H9 (cell line): ENCODE results near the gene TBC1D5. TPM values are rescaled to one million over a fixed set of nuclear protein-coding genes. Genes with fewer than 3 reads are reported as not detected.

Experiments used
- DNase-seq: peaks from one replicate; pipeline ENCODE4 v3.0.0-alpha.2; 2017
- H2AFZ ChIP-seq: one replicate; pipeline ENCODE4 v1.6.1; 2013; ENCODE audit warnings: mild to moderate bottlenecking, low read length, control low read depth, moderate library complexity
- H2AK5ac ChIP-seq: 2 replicates; pipeline ENCODE4 v1.6.1; 2013; ENCODE audit warnings: low read length, control low read depth, mixed read lengths; ENCODE audit not compliant: insufficient read length
- H2BK120ac ChIP-seq: one replicate; pipeline ENCODE4 v1.6.1; 2013; ENCODE audit warnings: low read depth, mild to moderate bottlenecking, low read length, control low read depth, inconsistent platforms; ENCODE audit not compliant: poor library complexity, severe bottlenecking
- H2BK12ac ChIP-seq: 2 replicates; pipeline ENCODE4 v1.6.1; 2013; ENCODE audit warnings: low read length, control low read depth, mixed read lengths, low read depth; ENCODE audit not compliant: insufficient read length
- H2BK15ac ChIP-seq: 2 replicates; pipeline ENCODE4 v1.6.1; 2013; ENCODE audit warnings: low read depth, low read length, control low read depth
- H2BK20ac ChIP-seq: one replicate; pipeline ENCODE4 v1.6.1; 2013; ENCODE audit warnings: low read depth, mild to moderate bottlenecking, low read length, control low read depth, inconsistent platforms; ENCODE audit not compliant: poor library complexity, severe bottlenecking
- H2BK5ac ChIP-seq: 2 replicates; pipeline ENCODE4 v1.6.1; 2013; ENCODE audit warnings: low read length, control low read depth, mixed read lengths; ENCODE audit not compliant: insufficient read length
- H3K14ac ChIP-seq: 2 replicates; pipeline ENCODE4 v1.6.1; 2013; ENCODE audit warnings: low read length, control low read depth; ENCODE audit not compliant: insufficient read depth
- H3K18ac ChIP-seq: 2 replicates; pipeline ENCODE4 v1.6.1; 2013; ENCODE audit warnings: low read depth, mild to moderate bottlenecking, mixed read lengths, low read length, control low read depth; ENCODE audit not compliant: insufficient read length
- H3K23ac ChIP-seq: 2 replicates; pipeline ENCODE4 v1.6.1; 2013; ENCODE audit warnings: low read length, control low read depth, mixed read lengths, low read depth; ENCODE audit not compliant: insufficient read length
- H3K23me2 ChIP-seq: 2 replicates; pipeline ENCODE4 v1.6.1; 2013; ENCODE audit warnings: low read depth, mild to moderate bottlenecking, mixed read lengths, low read length, control low read depth; ENCODE audit not compliant: insufficient read length, poor library complexity, severe bottlenecking
- H3K27ac ChIP-seq: 2 replicates; pipeline ENCODE4 v1.5.1; 2013; ENCODE audit warnings: low read length, control low read depth, mixed read lengths, low read depth; ENCODE audit not compliant: insufficient read length
- H3K27me3 ChIP-seq: 2 replicates; pipeline ENCODE4 v1.6.1; 2013; ENCODE audit warnings: low read length, control low read depth, inconsistent platforms; ENCODE audit not compliant: insufficient read depth
- H3K4ac ChIP-seq: 2 replicates; pipeline ENCODE4 v1.6.1; 2013; ENCODE audit warnings: low read depth, mild to moderate bottlenecking, control low read depth, inconsistent platforms, low read length, moderate library complexity
- H3K4me1 ChIP-seq: 2 replicates; pipeline ENCODE4 v1.6.1; 2013; ENCODE audit warnings: low read length, control low read depth, inconsistent platforms; ENCODE audit not compliant: insufficient read depth
- H3K4me2 ChIP-seq: 2 replicates; pipeline ENCODE4 v1.6.1; 2013; ENCODE audit warnings: low read length, control low read depth, mixed read lengths; ENCODE audit not compliant: insufficient read length, insufficient read depth
- H3K56ac ChIP-seq: 2 replicates; pipeline ENCODE4 v1.6.1; 2013; ENCODE audit warnings: low read depth, mild to moderate bottlenecking, mixed read lengths, low read length, control low read depth; ENCODE audit not compliant: insufficient read length
- H3K79me1 ChIP-seq: 2 replicates; pipeline ENCODE4 v1.6.1; 2013; ENCODE audit warnings: low read depth, mild to moderate bottlenecking, moderate library complexity, low read length, control low read depth, inconsistent platforms; ENCODE audit not compliant: insufficient read depth, poor library complexity, severe bottlenecking
- H3K79me2 ChIP-seq: 2 replicates; pipeline ENCODE4 v1.6.1; 2013; ENCODE audit warnings: low read length, control low read depth, inconsistent platforms; ENCODE audit not compliant: insufficient read depth
- H3K9ac ChIP-seq: 2 replicates; pipeline ENCODE4 v1.6.1; 2013; ENCODE audit warnings: low read length, control low read depth, mixed read lengths; ENCODE audit not compliant: insufficient read length; ENCODE audit errors: extremely low read depth
- H3K9me3 ChIP-seq: one replicate; pipeline ENCODE4 v1.6.1; 2013; ENCODE audit warnings: low read depth, low read length, inconsistent platforms; ENCODE audit not compliant: control insufficient read depth
- H3T11ph ChIP-seq: one replicate; pipeline ENCODE4 v1.6.1; 2013; ENCODE audit warnings: mild to moderate bottlenecking, low read length, control low read depth, inconsistent platforms
- H4K20me1 ChIP-seq: one replicate; pipeline ENCODE4 v1.6.1; 2013; ENCODE audit not compliant: control insufficient read depth, insufficient read length, insufficient read depth
- H4K5ac ChIP-seq: 2 replicates; pipeline ENCODE4 v1.6.1; 2013; ENCODE audit warnings: low read depth, mild to moderate bottlenecking, mixed read lengths, low read length, control low read depth; ENCODE audit not compliant: insufficient read length
- H4K8ac ChIP-seq: replicated peaks from 2 replicates; pipeline ENCODE4 v1.6.1; 2013; ENCODE audit warnings: low read length, control low read depth, mixed read lengths, low read depth; ENCODE audit not compliant: insufficient read length
- H4K91ac ChIP-seq: 2 replicates; pipeline ENCODE4 v1.6.1; 2013; ENCODE audit warnings: low read depth, mild to moderate bottlenecking, moderate library complexity, mixed read lengths, low read length, control low read depth; ENCODE audit not compliant: insufficient read length
- H3K27ac Mint-ChIP-seq, 3 experiments: 2 replicates in 2 of 3; 3 replicates in 1 of 3; pipeline ENCODE4 v1.8.0; 2020 to 2021; ENCODE audit warnings: mixed read lengths in 3 of 3, mild to moderate bottlenecking in 1 of 3, moderate library complexity in 1 of 3
- H3K27me3 Mint-ChIP-seq: 2 replicates; pipeline ENCODE4 v1.8.0; 2021; ENCODE audit warnings: low read depth, mild to moderate bottlenecking, moderate library complexity, mixed read lengths
- H3K36me3 Mint-ChIP-seq, 3 experiments: 2 replicates in 2 of 3; 3 replicates in 1 of 3; pipeline ENCODE4 v1.8.0; 2020 to 2021; ENCODE audit warnings: low read depth in 3 of 3, mixed read lengths in 3 of 3; ENCODE audit not compliant: insufficient read depth in 1 of 3
- H3K4me1 Mint-ChIP-seq, 2 experiments: 2 replicates each; pipeline ENCODE4 v1.8.0; 2020; ENCODE audit warnings: mixed read lengths in 2 of 2
- H3K4me3 Mint-ChIP-seq, 2 experiments: 2 replicates in 1 of 2; 3 replicates in 1 of 2; pipeline ENCODE4 v1.8.0; 2020 to 2021; ENCODE audit warnings: mild to moderate bottlenecking in 2 of 2, mixed read lengths in 2 of 2, moderate library complexity in 1 of 2
- H3K9me3 Mint-ChIP-seq, 2 experiments: 2 replicates in 1 of 2; 3 replicates in 1 of 2; pipeline ENCODE4 v1.8.0; 2020; ENCODE audit warnings: mild to moderate bottlenecking in 2 of 2, mixed read lengths in 2 of 2, moderate library complexity in 1 of 2
- WGBS: extraction: QIAGEN DNeasy Blood & Tissue Kit; methylation state at CpG from one replicate; pipeline ENCODE4 v1.1.7; 2013; ENCODE audit warnings: missing lambda C conversion rate, low lambda C conversion rate, mixed read lengths; ENCODE audit not compliant: insufficient read length; ENCODE audit errors: extremely low coverage; 5-methylcytosine and 5-hydroxymethylcytosine counted together
- total RNA-seq: library from RNA; stranded (reverse); gene quantifications from 2 replicates; pipeline ENCODE4 v1.2.1, GENCODE V29; 2021
- TF ChIP-seq, protein P1 (sequence below): fragments of 200-600 bp; sonication (generic); conservative IDR thresholded peaks from 3 replicates; pipeline ENCODE4 v1.8.0; 2021; ENCODE audit warnings: antibody characterized with exemption, mild to moderate bottlenecking

TBC1D5 gene
- total RNA-seq, 1 experiment from 2014 or later = 25.0 TPM

DNA sequence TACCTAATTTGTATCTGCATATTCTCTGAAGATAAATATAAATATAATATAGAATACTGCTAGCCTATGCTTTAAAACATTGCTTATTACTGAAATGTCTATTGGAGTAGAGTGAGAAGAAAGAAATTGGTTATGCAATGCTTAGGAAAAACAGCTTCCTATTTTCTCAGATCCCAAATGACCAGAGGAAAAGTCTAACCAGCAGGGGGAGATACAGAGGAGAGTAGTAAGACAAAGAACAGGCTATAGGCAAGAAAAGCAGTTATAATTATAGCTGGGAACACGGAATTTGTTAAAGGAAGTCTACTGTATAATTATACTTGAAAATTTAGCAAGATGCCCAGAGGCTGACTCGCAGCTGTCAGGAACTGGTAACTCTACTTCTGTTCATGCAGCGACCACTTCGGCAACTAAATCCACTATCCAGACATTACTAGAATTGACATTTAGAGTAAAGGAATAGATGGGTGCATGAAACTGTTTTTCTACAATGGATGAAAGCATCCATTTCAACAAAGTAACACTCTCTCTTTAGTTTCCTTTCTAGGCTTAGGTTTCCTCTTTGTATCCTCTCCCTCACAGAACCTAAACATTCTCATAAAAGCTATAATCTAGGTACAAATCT lies 97.2 kb downstream of the TBC1D5 start:
- Mint-ChIP-seq H3K27ac (no peak overlapping the region), H3K9me3 (peaks cover 4 to 9% of the 10 kb centered on the region in 2 experiments), H3K36me3 (peaks cover 2 to 7% (median 4%) of the 10 kb centered on the region in 3 experiments; a peak in 5 of 7 replicates), H3K4me3 (no peak overlapping the region), H3K27me3 (no peaks in the 10 kb centered on the region), H3K4me1 (0 out of 4 replicates have a peak, but pooled peaks cover 0 to 3% of the 10 kb centered on the region in 2 experiments)
- H3K27me3 ChIP-seq = no peaks in the 10 kb centered on the region
- no peaks in the 10 kb centered on the region for H3K79me1 ChIP-seq
- no peaks in the 10 kb centered on the region for H3K9me3 ChIP-seq
- no peaks in the 10 kb centered on the region for H4K20me1 ChIP-seq
- no peak overlapping the region for H3K9ac ChIP-seq
- no peak overlapping the region for H2BK5ac ChIP-seq
- no peak overlapping the region for H4K8ac ChIP-seq
- H3T11ph ChIP-seq = no peak overlapping the region
- no peak overlapping the region for H2BK12ac ChIP-seq
- H3K4me2 ChIP-seq = no peak overlapping the region
- H2BK20ac ChIP-seq = no peak overlapping the region
- no peak overlapping the region for H4K91ac ChIP-seq
- TF ChIP-seq, protein P1, sequence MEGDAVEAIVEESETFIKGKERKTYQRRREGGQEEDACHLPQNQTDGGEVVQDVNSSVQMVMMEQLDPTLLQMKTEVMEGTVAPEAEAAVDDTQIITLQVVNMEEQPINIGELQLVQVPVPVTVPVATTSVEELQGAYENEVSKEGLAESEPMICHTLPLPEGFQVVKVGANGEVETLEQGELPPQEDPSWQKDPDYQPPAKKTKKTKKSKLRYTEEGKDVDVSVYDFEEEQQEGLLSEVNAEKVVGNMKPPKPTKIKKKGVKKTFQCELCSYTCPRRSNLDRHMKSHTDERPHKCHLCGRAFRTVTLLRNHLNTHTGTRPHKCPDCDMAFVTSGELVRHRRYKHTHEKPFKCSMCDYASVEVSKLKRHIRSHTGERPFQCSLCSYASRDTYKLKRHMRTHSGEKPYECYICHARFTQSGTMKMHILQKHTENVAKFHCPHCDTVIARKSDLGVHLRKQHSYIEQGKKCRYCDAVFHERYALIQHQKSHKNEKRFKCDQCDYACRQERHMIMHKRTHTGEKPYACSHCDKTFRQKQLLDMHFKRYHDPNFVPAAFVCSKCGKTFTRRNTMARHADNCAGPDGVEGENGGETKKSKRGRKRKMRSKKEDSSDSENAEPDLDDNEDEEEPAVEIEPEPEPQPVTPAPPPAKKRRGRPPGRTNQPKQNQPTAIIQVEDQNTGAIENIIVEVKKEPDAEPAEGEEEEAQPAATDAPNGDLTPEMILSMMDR = peak; percentile 78
- no CpG with 5 or more reads among the region's 4 CpGs for WGBS
- H3K23ac ChIP-seq = no peak overlapping the region
- no peak for DNase-seq
- H4K5ac ChIP-seq = no peak overlapping the region
- no peaks in the 10 kb centered on the region for H3K23me2 ChIP-seq
- H2AFZ ChIP-seq = no peak overlapping the region
- no peaks in the 10 kb centered on the region for H3K79me2 ChIP-seq
- no peak overlapping the region for H3K14ac ChIP-seq
- no peaks in the 10 kb centered on the region for H3K4me1 ChIP-seq
- H3K4ac ChIP-seq = no peak overlapping the region
- H3K18ac ChIP-seq = no peak overlapping the region
- no peak overlapping the region for H3K56ac ChIP-seq
- no peak overlapping the region for H2BK15ac ChIP-seq
- H3K27ac ChIP-seq = no peak overlapping the region
- no peak overlapping the region for H2AK5ac ChIP-seq
- no peak overlapping the region for H2BK120ac ChIP-seq
